Endothelial cell of umbilical vein (primary cell): Measurements from ENCODE around the gene GFPT1. TPM values are rescaled to one million over a fixed set of nuclear protein-coding genes. Genes with fewer than 3 reads are reported as not detected.

ENCODE experiments used
- BruUV-seq: library from RNA; stranded (reverse); fragments of 400-500 nt; replicated peaks from 2 replicates; lab custom pipeline; 2021; lab: Mats Ljungman, UMichigan
- CTCF ChIA-PET: fragments of 300-600, 350-600 bp; sonication (Branson Sonifier 250); formaldehyde crosslinking; loops from one replicate; lab custom pipeline; 2021; ENCODE audit warnings: antibody characterized with exemption, inconsistent platforms; lab: Charles Lee
- POLR2A ChIA-PET: fragments of 300-600, 350-600 bp; sonication (Branson Sonifier 250); formaldehyde crosslinking; loops from one replicate; lab custom pipeline; 2021; ENCODE audit warnings: antibody characterized with exemption, inconsistent platforms; lab: Charles Lee
- DNase-seq: peaks from one replicate; pipeline ENCODE4 v3.0.0-alpha.2; 2011; ENCODE audit warnings: low read depth, low spot score
- FAIRE-seq: peaks from 2 replicates; lab custom pipeline; 2011; peaks lifted over from hg19 to GRCh38; lab: Jason Lieb, UNC
- H2AFZ ChIP-seq: 2 replicates; pipeline ENCODE4 v1.6.0; 2012; ENCODE audit warnings: low read depth, low read length, control low read depth, inconsistent platforms
- H3K27ac ChIP-seq: 2 replicates; pipeline ENCODE4 v1.5.1; 2011; ENCODE audit warnings: low read depth, mild to moderate bottlenecking, control low read depth, low read length, moderate library complexity; ENCODE audit not compliant: insufficient read depth
- H3K27me3 ChIP-seq, 2 experiments: 2 replicates each; pipeline versions ENCODE4 v1.6.0 to v1.6.1; 2011; ENCODE audit warnings: low read length in 2 of 2, mixed read lengths in 1 of 2; ENCODE audit not compliant: control insufficient read depth in 2 of 2, insufficient read depth in 2 of 2
- H3K36me3 ChIP-seq, 2 experiments: 2 replicates in 1 of 2; 3 replicates in 1 of 2; pipeline ENCODE4 v1.5.1; 2011; ENCODE audit warnings: low read length in 2 of 2, mild to moderate bottlenecking in 1 of 2, moderate library complexity in 1 of 2; ENCODE audit not compliant: control insufficient read depth in 2 of 2, insufficient read depth in 2 of 2; ENCODE audit errors: extremely low read depth in 1 of 2
- H3K4me1 ChIP-seq: 3 replicates; pipeline ENCODE4 v1.5.1; 2011; ENCODE audit warnings: mild to moderate bottlenecking, low read length; ENCODE audit not compliant: control insufficient read depth, insufficient read depth; ENCODE audit errors: extremely low read depth
- H3K4me2 ChIP-seq: 2 replicates; pipeline ENCODE4 v1.6.1; 2011; ENCODE audit warnings: low read length, control low read depth, mixed read lengths; ENCODE audit not compliant: insufficient read depth
- H3K4me3 ChIP-seq, 3 experiments: fragments of 200-600 bp in 1 of 3; sonication (generic), shearing (Covaris generic) in 1 of 3; replicated peaks in 1 of 3; 2 replicates each; pipeline ENCODE4 v1.5.1; 2011 to 2016; ENCODE audit warnings: control low read depth in 3 of 3, low read length in 3 of 3, mild to moderate bottlenecking in 2 of 3, inconsistent platforms in 1 of 3, low read depth in 1 of 3, moderate library complexity in 1 of 3; ENCODE audit not compliant: insufficient read depth in 1 of 3
- H3K79me2 ChIP-seq: 2 replicates; pipeline ENCODE4 v1.6.0; 2012; ENCODE audit warnings: low read length, inconsistent platforms; ENCODE audit not compliant: control insufficient read depth, insufficient read depth
- H3K9ac ChIP-seq: replicated peaks from 2 replicates; pipeline ENCODE3; 2011; ENCODE audit warnings: low read length, control low read depth; ENCODE audit not compliant: insufficient read depth; ENCODE audit errors: extremely low read depth
- H3K9me1 ChIP-seq: replicated peaks from 3 replicates; pipeline ENCODE4 v1.6.0; 2011; ENCODE audit warnings: mild to moderate bottlenecking, low read length; ENCODE audit not compliant: control insufficient read depth, insufficient read depth; ENCODE audit errors: extremely low read depth
- H3K9me3 ChIP-seq: replicated peaks from 2 replicates; pipeline ENCODE4 v1.5.1; 2012; ENCODE audit warnings: low read length, inconsistent platforms; ENCODE audit not compliant: control insufficient read depth, insufficient read depth
- H4K20me1 ChIP-seq: replicated peaks from 2 replicates; pipeline ENCODE3; 2011; ENCODE audit warnings: mild to moderate bottlenecking, low read length; ENCODE audit not compliant: control insufficient read depth, insufficient read depth; ENCODE audit errors: extremely low read depth
- CTCF ChIP-seq, 2 donors: IDR thresholded peaks; 1 replicate in 1 of 2; 2 replicates in 1 of 2; pipeline ENCODE4 v1.5.1; 2011; ENCODE audit warnings: low read length in 2 of 2, mild to moderate bottlenecking in 2 of 2, moderate library complexity in 2 of 2, control low read depth in 1 of 2, inconsistent platforms in 1 of 2, low read depth in 1 of 2; ENCODE audit not compliant: insufficient read depth in 1 of 2; ENCODE audit errors: extremely low read depth in 1 of 2
- EZH2 ChIP-seq: IDR thresholded peaks from 2 replicates; pipeline ENCODE4 v1.6.1; 2012; ENCODE audit warnings: borderline replicate concordance, low read depth, mild to moderate bottlenecking, moderate library complexity, low read length, inconsistent platforms; ENCODE audit not compliant: severe bottlenecking
- FOS ChIP-seq: IDR thresholded peaks from 2 replicates; pipeline ENCODE4 v1.6.1; 2011; ENCODE audit warnings: mild to moderate bottlenecking, low read length, moderate library complexity, borderline replicate concordance; ENCODE audit not compliant: insufficient read depth
- GATA2 ChIP-seq: IDR thresholded peaks from 2 replicates; pipeline ENCODE4 v1.7.0; 2011; ENCODE audit warnings: low read depth, mild to moderate bottlenecking, moderate library complexity, mixed read lengths, low read length; ENCODE audit not compliant: insufficient read length, insufficient read depth
- JUN ChIP-seq: IDR thresholded peaks from 2 replicates; pipeline ENCODE4 v1.6.1; 2011; ENCODE audit warnings: borderline replicate concordance, low read depth; ENCODE audit not compliant: insufficient read length, insufficient read depth
- MAX ChIP-seq: IDR thresholded peaks from 2 replicates; pipeline ENCODE4 v1.6.1; 2011; ENCODE audit not compliant: insufficient read depth, insufficient read length
- MYC ChIP-seq: IDR thresholded peaks from one replicate; pipeline ENCODE4 v1.6.1; 2011; ENCODE audit warnings: mild to moderate bottlenecking, low read depth, low read length
- POLR2A ChIP-seq: IDR thresholded peaks from 2 replicates; pipeline ENCODE4 v1.6.1; 2012; ENCODE audit warnings: low read depth, mild to moderate bottlenecking, control low read depth, low read length
- dilution Hi-C: fragments of 300-500 bp; cut with MboI; formaldehyde crosslinking; loops from one replicate; pipeline ENCODE4 v1.15.0; 2019; ENCODE audit warnings: low sequenced_read_pairs; ENCODE audit not compliant: extremely low pct_ligation_motif_present
- intact Hi-C: fragments of 100-400 bp; cut with micrococcal nuclease; formaldehyde crosslinking; loops from one replicate; pipeline ENCODE4 v1.10.0; 2022
- polyA plus RNA-seq, 4 experiments: library from polyadenylated mRNA; depleted of rRNA in 3 of 4; stranded (reverse) in 3 of 4; unstranded in 1 of 4; fragments of >200 nt; gene quantifications; 2 replicates each; pipeline versions ENCODE4 v1.2.1 to v1.2.3, GENCODE V29; 2011 to 2012; ENCODE audit warnings: missing spikeins in 1 of 4
- total RNA-seq: library from RNA; stranded (reverse); gene quantifications from 2 replicates; pipeline ENCODE4 v1.2.3, GENCODE V29; 2021

The GFPT1 gene
- total and polyA plus RNA-seq, 2 donors (not counting 3 experiments of a cell fraction or from before 2014, with no cell fraction given), result 8.8 to 38.7 TPM

- dilution Hi-C loops (no loop called here), intact Hi-C loops (loop anchor here (5.0 kb wide), 1 partner anchor 187 kb away; no protein-coding TSS in a partner anchor)
- FAIRE-seq (no peak), DNase-seq (peak; percentile 57)
- Histone ChIP-seq H3K36me3 (no peaks in the 10 kb centered on the region), H2AFZ (no peak overlapping the region), H3K4me2 (no peak overlapping the region), H4K20me1 (no peaks in the 10 kb centered on the region), H3K79me2 (no peaks in the 10 kb centered on the region), H3K4me3 (no peak overlapping the region), H3K9ac (no peak overlapping the region), H3K27me3 (no peaks in the 10 kb centered on the region), H3K4me1 (peaks cover 9% of the 10 kb centered on the region), H3K9me3 (no peaks in the 10 kb centered on the region), H3K27ac (no peak overlapping the region), H3K9me1 (no peaks in the 10 kb centered on the region)
- no TSS peak for BruUV-seq
- CTCF ChIA-PET, result interaction anchor here (1.6 to 1.8 kb wide), 2 partner anchors 147 to 283 kb away, joined by 3 to 6 read pairs; no protein-coding TSS in a partner anchor
- POLR2A ChIA-PET, result no interaction called here
- TF ChIP-seq JUN, result no peak
- TF ChIP-seq FOS, result no peak
- no peak for TF ChIP-seq POLR2A
- no peak for TF ChIP-seq GATA2
- TF ChIP-seq CTCF (IDR thresholded peaks at IDR 0.05; ENCODE audit: extremely low read depth in 1 of 2, insufficient read depth in 1 of 2, low read depth in 1 of 2, low read length in 2 of 2), result no peak
- TF ChIP-seq EZH2, result no peak
- no peak for TF ChIP-seq MYC
- TF ChIP-seq MAX, result no peak
These were observed 77.5 kb downstream of the GFPT1 start for GRCh38 chr2:69309351-69310110.
